Mesothelial cell of epicardium (in vitro differentiated cells): ENCODE measurements around the gene KL. TPM values are rescaled to one million over a fixed set of nuclear protein-coding genes. Genes with fewer than 3 reads are reported as not detected.

Experiments used
- DNase-seq, 2 experiments: peaks; one replicate each; pipeline ENCODE4 v3.0.0; 2021; ENCODE audit warnings: low spot score in 2 of 2; ENCODE audit not compliant: unreplicated experiment in 2 of 2
- H3K27ac Mint-ChIP-seq: 2 replicates; pipeline ENCODE4 v1.8.0; 2021; ENCODE audit warnings: mixed read lengths
- H3K27me3 Mint-ChIP-seq: 2 replicates; pipeline ENCODE4 v1.8.0; 2021; ENCODE audit warnings: low read depth, mixed read lengths
- H3K36me3 Mint-ChIP-seq: 2 replicates; pipeline ENCODE4 v1.8.0; 2021; ENCODE audit warnings: mixed read lengths
- H3K4me1 Mint-ChIP-seq: 2 replicates; pipeline ENCODE4 v1.8.0; 2021; ENCODE audit warnings: mixed read lengths
- H3K4me3 Mint-ChIP-seq: 2 replicates; pipeline ENCODE4 v1.8.0; 2021; ENCODE audit warnings: mild to moderate bottlenecking, moderate library complexity, mixed read lengths
- H3K9me3 Mint-ChIP-seq: 2 replicates; pipeline ENCODE4 v1.8.0; 2021; ENCODE audit warnings: mixed read lengths
- total RNA-seq: library from RNA; stranded (reverse); gene quantifications from 3 replicates; pipeline ENCODE4 v1.2.1, GENCODE V29; 2021
- TF ChIP-seq, protein P1 (sequence below): fragments of 200-600 bp; sonication (generic); IDR thresholded peaks from one replicate; pipeline ENCODE4 v1.5.0; 2021; ENCODE audit warnings: antibody characterized with exemption; ENCODE audit not compliant: unreplicated experiment

Gene KL
- total RNA-seq, 1 donor from 2014 or later, result 0.40 TPM

DNA sequence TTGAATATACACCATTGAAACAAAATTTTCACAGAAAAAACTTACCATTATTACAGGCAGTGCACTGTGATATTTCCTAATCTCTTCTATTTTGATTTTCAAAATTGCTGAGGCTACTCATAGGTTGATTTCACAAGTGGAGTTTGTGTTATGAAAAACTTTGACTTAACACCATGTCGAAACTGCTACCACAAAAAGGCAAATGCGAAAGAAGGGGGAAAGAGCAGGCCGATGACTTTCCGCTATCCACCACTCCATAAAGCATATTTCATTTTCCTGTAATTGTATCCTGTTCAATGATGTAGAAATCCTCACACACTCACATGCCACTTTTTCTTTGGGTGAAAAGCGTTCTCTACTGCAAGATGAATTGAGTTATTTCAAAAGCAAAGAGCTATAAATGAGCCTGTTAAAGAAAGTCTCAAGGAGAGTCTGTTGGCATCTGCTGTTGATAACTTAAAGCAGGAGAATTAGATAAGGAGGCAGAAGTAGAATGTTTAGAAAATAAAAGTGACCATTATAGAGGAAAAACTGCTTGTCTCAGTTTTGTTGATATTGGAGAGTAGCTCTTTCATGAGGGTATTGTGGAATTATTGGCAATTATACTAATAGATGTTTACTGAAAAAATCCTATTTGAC lies 18.8 kb downstream of the KL start:
- Mint-ChIP-seq H3K27me3 (no peaks in the 10 kb centered on the region), H3K4me1 (peaks cover 23% of the 10 kb centered on the region)
- DNase-seq, result no peak

GRCh38 chr13:33037673-33038072 lies 21.4 kb downstream of the KL start:
- Mint-ChIP-seq H3K27me3 (peaks cover 3% of the 10 kb centered on the region), H3K4me3 (no peak overlapping the region), H3K4me1 (peaks cover 23% of the 10 kb centered on the region), H3K27ac (no peak overlapping the region), H3K36me3 (no peaks in the 10 kb centered on the region), H3K9me3 (no peaks in the 10 kb centered on the region)
- DNase-seq, result no peak
- TF ChIP-seq, protein P1, sequence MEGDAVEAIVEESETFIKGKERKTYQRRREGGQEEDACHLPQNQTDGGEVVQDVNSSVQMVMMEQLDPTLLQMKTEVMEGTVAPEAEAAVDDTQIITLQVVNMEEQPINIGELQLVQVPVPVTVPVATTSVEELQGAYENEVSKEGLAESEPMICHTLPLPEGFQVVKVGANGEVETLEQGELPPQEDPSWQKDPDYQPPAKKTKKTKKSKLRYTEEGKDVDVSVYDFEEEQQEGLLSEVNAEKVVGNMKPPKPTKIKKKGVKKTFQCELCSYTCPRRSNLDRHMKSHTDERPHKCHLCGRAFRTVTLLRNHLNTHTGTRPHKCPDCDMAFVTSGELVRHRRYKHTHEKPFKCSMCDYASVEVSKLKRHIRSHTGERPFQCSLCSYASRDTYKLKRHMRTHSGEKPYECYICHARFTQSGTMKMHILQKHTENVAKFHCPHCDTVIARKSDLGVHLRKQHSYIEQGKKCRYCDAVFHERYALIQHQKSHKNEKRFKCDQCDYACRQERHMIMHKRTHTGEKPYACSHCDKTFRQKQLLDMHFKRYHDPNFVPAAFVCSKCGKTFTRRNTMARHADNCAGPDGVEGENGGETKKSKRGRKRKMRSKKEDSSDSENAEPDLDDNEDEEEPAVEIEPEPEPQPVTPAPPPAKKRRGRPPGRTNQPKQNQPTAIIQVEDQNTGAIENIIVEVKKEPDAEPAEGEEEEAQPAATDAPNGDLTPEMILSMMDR, result no peak

More for the DNA sequence above, 18.8 kb downstream of the KL start:
- Mint-ChIP-seq H3K9me3 (no peaks in the 10 kb centered on the region), H3K27ac (peak overlapping the region; percentile 8), H3K36me3 (no peaks in the 10 kb centered on the region), H3K4me3 (no peak overlapping the region)
- TF ChIP-seq, protein P1, result no peak

DNA sequence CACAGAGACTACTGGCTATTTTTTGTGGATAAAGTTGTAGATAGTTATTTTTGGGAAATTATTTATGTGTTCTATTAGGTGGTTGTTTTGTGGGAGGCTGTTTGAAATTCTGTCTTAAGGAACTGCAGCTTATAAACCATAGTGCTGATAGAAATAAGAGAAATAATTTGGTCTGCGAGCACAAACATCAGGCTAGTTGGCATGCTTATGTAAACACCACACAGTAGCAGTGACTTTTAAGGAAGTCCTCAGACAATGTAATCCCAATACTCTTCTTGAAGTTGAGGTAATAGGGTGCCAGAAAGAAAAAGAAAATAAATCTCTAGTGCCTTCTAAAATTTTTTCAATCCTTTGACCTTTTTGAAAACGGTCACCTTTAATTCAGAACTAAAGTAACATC lies 23.9 kb downstream of the KL start:
- Mint-ChIP-seq H3K27ac (no peak overlapping the region), H3K9me3 (no peaks in the 10 kb centered on the region), H3K27me3 (peaks cover 3% of the 10 kb centered on the region), H3K36me3 (no peaks in the 10 kb centered on the region), H3K4me3 (no peak overlapping the region), H3K4me1 (peaks cover 10% of the 10 kb centered on the region)
- TF ChIP-seq, protein P1, result no peak
- DNase-seq, result no peak

DNA sequence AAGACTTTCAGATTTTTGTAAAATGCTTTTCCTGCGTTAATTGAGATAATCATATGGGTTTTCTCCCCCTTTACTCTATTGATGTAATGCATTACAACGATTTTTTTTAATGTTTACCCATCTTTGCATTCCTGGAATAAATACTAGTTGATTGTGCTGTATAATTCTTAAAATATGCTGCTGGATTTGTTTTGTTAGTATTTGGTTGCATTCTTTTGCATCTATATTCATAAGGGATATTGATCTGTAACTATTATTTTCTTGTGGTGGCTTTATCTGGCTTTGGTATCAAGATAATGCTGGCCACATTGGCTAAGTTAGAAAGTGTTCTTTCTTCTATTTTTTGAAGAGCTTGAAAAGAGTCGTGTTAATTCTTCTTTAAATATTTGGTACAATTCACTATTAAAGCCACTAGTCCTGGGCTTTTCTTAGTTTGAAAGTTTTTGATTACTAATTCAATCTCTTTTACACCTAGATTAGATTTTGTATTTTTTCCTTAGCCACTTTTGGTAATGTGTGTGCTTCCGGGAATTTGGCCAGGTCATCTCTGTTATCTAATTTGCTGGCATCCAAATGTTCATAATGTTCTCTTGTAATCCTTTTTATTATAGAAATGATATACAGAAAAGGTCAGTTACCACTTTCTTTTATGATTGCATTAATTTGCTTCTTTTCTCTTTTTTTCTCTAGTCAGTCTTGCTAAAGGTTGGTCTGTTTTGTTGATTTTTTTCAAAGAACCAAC lies 29.8 kb downstream of the KL start:
- Mint-ChIP-seq H3K27ac (no peak overlapping the region), H3K9me3 (no peaks in the 10 kb centered on the region)

DNA sequence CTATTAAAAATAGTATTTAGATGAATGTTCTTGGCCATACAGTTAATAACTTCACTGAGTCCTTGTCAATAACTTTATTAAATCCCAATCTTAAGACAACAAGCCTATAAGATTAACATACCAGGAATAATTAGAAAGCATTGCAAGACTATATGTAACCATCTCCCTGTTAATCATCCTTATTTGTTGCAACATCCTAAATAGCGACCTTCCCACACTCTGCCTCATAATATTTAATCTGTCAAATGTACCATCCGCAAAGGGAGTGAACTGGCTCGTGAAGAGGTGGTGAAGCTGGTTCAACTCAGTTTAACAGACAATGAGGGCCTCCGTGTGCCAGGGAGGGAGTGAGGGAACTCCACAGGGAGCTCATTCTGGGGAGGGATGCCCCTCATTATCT lies 33.9 kb downstream of the KL start:
- Mint-ChIP-seq H3K9me3 (no peaks in the 10 kb centered on the region), H3K4me3 (no peak overlapping the region), H3K27ac (no peak overlapping the region), H3K27me3 (no peaks in the 10 kb centered on the region), H3K4me1 (peaks cover 15% of the 10 kb centered on the region), H3K36me3 (no peaks in the 10 kb centered on the region)
- DNase-seq, result no peak
- TF ChIP-seq, protein P1, result no peak

More for the DNA sequence above, 29.8 kb downstream of the KL start:
- no peak for DNase-seq
- Mint-ChIP-seq H3K4me1 (peaks cover 4% of the 10 kb centered on the region), H3K4me3 (no peak overlapping the region), H3K36me3 (no peaks in the 10 kb centered on the region), H3K27me3 (peaks cover 3% of the 10 kb centered on the region)
- TF ChIP-seq, protein P1, result no peak
